Liver (tissue), 3 donors: Measurements from ENCODE around the gene DAB1.

Experiments used
- EGR1 ChIP-seq, 2 donors: IDR thresholded peaks; 2 replicates each; pipeline ENCODE4 v1.6.1; 2016 to 2018; ENCODE audit warnings: antibody characterized with exemption in 2 of 2, low read depth in 2 of 2
- GABPA ChIP-seq, 2 donors: IDR thresholded peaks in 1 of 2; conservative IDR thresholded peaks in 1 of 2; 2 replicates each; pipeline ENCODE4 v1.6.1; 2016; ENCODE audit warnings: antibody characterized with exemption in 2 of 2, mild to moderate bottlenecking in 1 of 2, moderate library complexity in 1 of 2
- JUND ChIP-seq, 2 donors: IDR thresholded peaks; 2 replicates each; pipeline ENCODE4 v1.6.1; 2016; ENCODE audit warnings: antibody characterized with exemption in 2 of 2
- RAD21 ChIP-seq, 2 donors: IDR thresholded peaks; 2 replicates each; pipeline ENCODE4 v1.6.1; 2016; ENCODE audit warnings: antibody characterized with exemption in 2 of 2, mild to moderate bottlenecking in 2 of 2
- TAF1 ChIP-seq: conservative IDR thresholded peaks from 2 replicates; pipeline ENCODE4 v1.6.1; 2016; ENCODE audit warnings: antibody characterized with exemption, mild to moderate bottlenecking
- TF ChIP-seq, protein P1 (sequence below): fragments of 150-350 bp; IDR thresholded peaks from 2 replicates; pipeline ENCODE4 v1.5.1; 2017; ENCODE audit warnings: improper control_type of control experiment, low read depth, low read length; ENCODE audit not compliant: missing input control
- TF ChIP-seq, protein P2 (sequence below): IDR thresholded peaks from 2 replicates; pipeline ENCODE4 v1.6.1; 2016; ENCODE audit warnings: antibody characterized with exemption, mild to moderate bottlenecking
- TF ChIP-seq, protein P3 (sequence below): IDR thresholded peaks from 2 replicates; pipeline ENCODE4 v1.6.1; 2016; ENCODE audit warnings: antibody characterized with exemption
- donor health status: healthy.
- donor health status: healthy.

DNA sequence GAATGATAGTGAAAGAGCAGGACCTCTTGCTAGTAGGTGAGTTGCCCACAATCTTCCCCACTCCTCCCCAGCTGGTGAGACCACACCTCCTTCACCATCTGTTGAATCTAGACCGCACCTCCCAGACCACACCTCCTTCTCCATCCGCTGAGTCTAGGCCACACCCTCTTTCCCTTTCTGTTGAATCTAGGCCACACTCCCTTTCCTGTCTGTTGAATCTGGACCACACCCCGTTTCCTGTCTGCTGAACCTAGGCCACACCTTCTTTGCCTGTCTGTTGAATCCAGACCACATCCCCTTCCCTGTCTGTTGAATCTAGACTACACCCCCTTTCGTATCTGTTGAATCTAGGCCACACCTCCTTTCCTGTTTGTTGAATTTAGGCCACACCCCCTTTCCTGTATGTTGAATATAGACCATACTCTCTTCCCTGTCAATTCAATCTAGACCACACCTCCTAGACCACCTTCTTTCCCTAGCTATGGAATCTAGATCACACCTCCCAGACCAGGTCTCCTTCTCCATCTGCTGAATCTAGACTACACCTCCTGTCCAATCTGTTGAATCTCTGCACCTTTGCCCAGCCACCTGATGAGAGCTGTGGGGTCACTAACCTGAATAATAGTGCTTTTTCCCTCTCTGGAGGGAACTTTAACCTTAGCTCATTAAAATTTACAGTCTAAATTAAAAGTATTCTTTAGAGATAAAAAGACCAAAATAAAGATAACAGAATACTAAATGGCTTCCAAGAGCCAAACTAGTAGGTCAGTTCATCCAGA lies 116.3 kb downstream of the DAB1 start:
- no peak for TF ChIP-seq TAF1
- TF ChIP-seq, protein P1, sequence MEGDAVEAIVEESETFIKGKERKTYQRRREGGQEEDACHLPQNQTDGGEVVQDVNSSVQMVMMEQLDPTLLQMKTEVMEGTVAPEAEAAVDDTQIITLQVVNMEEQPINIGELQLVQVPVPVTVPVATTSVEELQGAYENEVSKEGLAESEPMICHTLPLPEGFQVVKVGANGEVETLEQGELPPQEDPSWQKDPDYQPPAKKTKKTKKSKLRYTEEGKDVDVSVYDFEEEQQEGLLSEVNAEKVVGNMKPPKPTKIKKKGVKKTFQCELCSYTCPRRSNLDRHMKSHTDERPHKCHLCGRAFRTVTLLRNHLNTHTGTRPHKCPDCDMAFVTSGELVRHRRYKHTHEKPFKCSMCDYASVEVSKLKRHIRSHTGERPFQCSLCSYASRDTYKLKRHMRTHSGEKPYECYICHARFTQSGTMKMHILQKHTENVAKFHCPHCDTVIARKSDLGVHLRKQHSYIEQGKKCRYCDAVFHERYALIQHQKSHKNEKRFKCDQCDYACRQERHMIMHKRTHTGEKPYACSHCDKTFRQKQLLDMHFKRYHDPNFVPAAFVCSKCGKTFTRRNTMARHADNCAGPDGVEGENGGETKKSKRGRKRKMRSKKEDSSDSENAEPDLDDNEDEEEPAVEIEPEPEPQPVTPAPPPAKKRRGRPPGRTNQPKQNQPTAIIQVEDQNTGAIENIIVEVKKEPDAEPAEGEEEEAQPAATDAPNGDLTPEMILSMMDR, result no peak
- no peak for TF ChIP-seq RAD21 (IDR thresholded peaks at IDR 0.05)
- TF ChIP-seq, protein P2, sequence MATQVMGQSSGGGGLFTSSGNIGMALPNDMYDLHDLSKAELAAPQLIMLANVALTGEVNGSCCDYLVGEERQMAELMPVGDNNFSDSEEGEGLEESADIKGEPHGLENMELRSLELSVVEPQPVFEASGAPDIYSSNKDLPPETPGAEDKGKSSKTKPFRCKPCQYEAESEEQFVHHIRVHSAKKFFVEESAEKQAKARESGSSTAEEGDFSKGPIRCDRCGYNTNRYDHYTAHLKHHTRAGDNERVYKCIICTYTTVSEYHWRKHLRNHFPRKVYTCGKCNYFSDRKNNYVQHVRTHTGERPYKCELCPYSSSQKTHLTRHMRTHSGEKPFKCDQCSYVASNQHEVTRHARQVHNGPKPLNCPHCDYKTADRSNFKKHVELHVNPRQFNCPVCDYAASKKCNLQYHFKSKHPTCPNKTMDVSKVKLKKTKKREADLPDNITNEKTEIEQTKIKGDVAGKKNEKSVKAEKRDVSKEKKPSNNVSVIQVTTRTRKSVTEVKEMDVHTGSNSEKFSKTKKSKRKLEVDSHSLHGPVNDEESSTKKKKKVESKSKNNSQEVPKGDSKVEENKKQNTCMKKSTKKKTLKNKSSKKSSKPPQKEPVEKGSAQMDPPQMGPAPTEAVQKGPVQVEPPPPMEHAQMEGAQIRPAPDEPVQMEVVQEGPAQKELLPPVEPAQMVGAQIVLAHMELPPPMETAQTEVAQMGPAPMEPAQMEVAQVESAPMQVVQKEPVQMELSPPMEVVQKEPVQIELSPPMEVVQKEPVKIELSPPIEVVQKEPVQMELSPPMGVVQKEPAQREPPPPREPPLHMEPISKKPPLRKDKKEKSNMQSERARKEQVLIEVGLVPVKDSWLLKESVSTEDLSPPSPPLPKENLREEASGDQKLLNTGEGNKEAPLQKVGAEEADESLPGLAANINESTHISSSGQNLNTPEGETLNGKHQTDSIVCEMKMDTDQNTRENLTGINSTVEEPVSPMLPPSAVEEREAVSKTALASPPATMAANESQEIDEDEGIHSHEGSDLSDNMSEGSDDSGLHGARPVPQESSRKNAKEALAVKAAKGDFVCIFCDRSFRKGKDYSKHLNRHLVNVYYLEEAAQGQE, result no peak
- no peak for TF ChIP-seq EGR1 (IDR thresholded peaks at IDR 0.05; ENCODE audit: low read depth in 2 of 2)
- TF ChIP-seq GABPA (IDR thresholded peaks at IDR 0.05 in 1 of 2, conservative IDR thresholded peaks at IDR 0.05 in 1 of 2), result no peak
- no peak for TF ChIP-seq JUND (IDR thresholded peaks at IDR 0.05)
- TF ChIP-seq, protein P3, sequence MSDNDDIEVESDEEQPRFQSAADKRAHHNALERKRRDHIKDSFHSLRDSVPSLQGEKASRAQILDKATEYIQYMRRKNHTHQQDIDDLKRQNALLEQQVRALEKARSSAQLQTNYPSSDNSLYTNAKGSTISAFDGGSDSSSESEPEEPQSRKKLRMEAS, result no peak
